ENCODE measurements around the gene DIRAS3. TPM values are rescaled to one million over a fixed set of nuclear protein-coding genes. Genes with fewer than 3 reads are reported as not detected.
"Not testable (repeated sequence)": the region's sequence is repeated elsewhere in the genome, so short reads cannot be mapped to it uniquely, and the experiment has no call there.

DIRAS3 gene
- total and polyA plus RNA-seq, 2 experiments from 2014 or later = 5.0 to 8.7 TPM

GRCh38 chr1:68081775-68082283, 31.4 kb upstream of the DIRAS3 start:
- no peak overlapping the region for H3K27ac ChIP-seq
- TF ChIP-seq CTCF (IDR thresholded peaks at IDR 0.05; ENCODE audit: low read depth, low read length) = no peak
- H3K27me3 ChIP-seq = no peaks in the 10 kb centered on the region
- H3K36me3 ChIP-seq = no peaks in the 10 kb centered on the region
- no peaks in the 10 kb centered on the region for H3K4me1 ChIP-seq (ENCODE audit: low read depth)
- no peaks in the 10 kb centered on the region for H3K9me3 ChIP-seq (ENCODE audit: low read depth)
- DNase-seq (ENCODE audit: low read depth in 1 of 2, low spot score in 1 of 2) = no peak
- no peak overlapping the region for H3K4me3 ChIP-seq

DNA sequence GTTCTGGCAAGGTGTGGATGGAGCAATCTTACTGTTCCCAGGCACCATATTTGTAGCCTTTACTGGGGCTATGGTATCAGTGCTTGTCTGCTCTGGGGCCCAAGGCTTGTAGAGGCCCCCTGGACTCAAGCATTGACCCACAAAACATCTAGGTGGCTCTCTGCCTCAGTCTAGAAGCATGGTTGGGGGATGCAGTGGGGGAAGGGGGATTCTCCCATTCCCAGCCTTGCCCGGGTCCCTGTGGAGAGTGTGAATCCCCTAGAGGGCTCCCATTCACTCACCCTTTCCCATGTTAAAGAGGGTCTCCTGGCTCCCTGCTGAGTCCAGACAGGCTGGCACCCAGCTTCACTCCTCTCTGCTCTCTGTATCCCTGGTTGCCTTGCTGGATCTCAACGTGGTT, 28.2 kb upstream of the DIRAS3 start:
- Histone ChIP-seq H3K4me3 (no peak overlapping the region), H3K36me3 (no peaks in the 10 kb centered on the region), H3K9me3 (ENCODE audit: low read depth) (no peaks in the 10 kb centered on the region), H3K4me1 (ENCODE audit: low read depth) (no peaks in the 10 kb centered on the region), H3K27ac (no peak overlapping the region), H3K27me3 (no peaks in the 10 kb centered on the region)
- no peak for TF ChIP-seq CTCF (IDR thresholded peaks at IDR 0.05; ENCODE audit: low read depth, low read length)
- no peak for DNase-seq (ENCODE audit: low read depth in 1 of 2, low spot score in 1 of 2)

DNA sequence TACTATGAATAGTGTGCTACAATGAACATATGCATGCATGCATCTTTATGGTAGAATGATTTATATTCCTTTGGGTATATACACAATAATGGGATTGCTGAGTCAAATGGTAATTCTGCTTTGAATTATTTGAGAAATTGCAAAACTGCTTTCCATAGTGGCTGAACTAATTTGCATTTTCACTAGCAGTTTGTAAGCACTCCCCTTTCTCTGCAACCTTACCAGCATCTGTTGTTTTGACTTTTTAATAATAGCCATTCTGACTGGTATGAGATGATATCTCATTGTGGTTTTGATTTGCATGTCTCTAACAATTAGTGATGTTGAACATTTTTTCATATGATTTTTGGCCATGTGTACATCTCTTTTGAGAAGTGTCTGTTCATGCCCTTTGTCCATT, 24.0 kb upstream of the DIRAS3 start:
- DNase-seq (ENCODE audit: low read depth in 1 of 2, low spot score in 1 of 2) = no peak
- no peak for TF ChIP-seq CTCF (IDR thresholded peaks at IDR 0.05; ENCODE audit: low read depth, low read length)
- H3K4me1 ChIP-seq (ENCODE audit: low read depth) = no peaks in the 10 kb centered on the region
- no peaks in the 10 kb centered on the region for H3K36me3 ChIP-seq
- H3K9me3 ChIP-seq (ENCODE audit: low read depth) = no peaks in the 10 kb centered on the region
- H3K27ac ChIP-seq = no peak overlapping the region
- H3K27me3 ChIP-seq = no peaks in the 10 kb centered on the region
- no peak overlapping the region for H3K4me3 ChIP-seq

DNA sequence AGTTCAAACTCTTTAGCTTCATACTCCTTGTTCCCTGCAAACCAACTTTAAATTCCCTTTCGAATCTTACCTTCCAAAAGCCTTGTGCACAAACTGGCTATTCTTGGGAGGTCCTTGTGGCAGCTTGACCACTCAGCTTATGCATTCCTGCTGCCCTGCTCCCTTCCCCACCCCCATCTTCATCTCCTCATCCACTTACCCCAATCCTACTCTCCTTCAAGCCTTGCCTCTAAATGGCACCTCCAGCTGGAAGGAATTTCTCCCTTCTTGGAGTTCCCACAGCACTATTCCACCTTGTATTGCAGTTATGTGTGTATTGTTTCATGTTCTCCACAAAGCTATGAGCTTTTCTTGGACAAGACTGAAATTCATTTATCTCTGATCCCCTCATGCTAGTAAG, 15.3 kb upstream of the DIRAS3 start:
- Histone ChIP-seq H3K36me3 (no peaks in the 10 kb centered on the region), H3K27ac (no peak overlapping the region), H3K27me3 (no peaks in the 10 kb centered on the region), H3K4me3 (no peak overlapping the region), H3K4me1 (ENCODE audit: low read depth) (no peaks in the 10 kb centered on the region), H3K9me3 (ENCODE audit: low read depth) (no peaks in the 10 kb centered on the region)
- no peak for TF ChIP-seq CTCF (IDR thresholded peaks at IDR 0.05; ENCODE audit: low read depth, low read length)
- DNase-seq (ENCODE audit: low read depth in 1 of 2, low spot score in 1 of 2) = peak in 1 of 2 donors; percentile 23

DNA sequence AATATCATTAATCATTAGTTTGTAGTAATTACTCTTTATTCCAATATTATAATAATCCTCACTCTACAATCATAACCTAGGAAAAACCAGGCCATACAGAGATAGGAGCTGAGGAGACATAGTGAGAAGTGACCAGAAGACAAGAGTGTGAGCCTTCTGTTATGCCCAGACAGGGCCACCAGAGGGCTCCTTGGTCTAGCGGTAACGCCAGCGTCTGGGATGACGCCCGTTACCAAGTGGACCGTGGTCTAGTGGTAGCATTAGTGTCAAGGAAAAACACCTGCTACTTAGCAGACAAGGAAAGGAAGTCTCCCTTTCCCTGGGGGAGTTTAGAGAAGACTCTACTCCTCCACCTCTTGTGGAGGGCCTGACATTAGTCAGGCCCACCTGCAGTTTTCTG, 7.6 kb upstream of the DIRAS3 start:
- not testable (repeated sequence) for DNase-seq (ENCODE audit: low read depth in 1 of 2, low spot score in 1 of 2)

GRCh38 chr1:68057564-68057963, 7.1 kb upstream of the DIRAS3 start:
- H3K9me3 ChIP-seq (ENCODE audit: low read depth) = no peaks in the 10 kb centered on the region
- no peaks in the 10 kb centered on the region for H3K36me3 ChIP-seq
- peaks cover 5% of the 10 kb centered on the region for H3K27me3 ChIP-seq
- no peak overlapping the region for H3K27ac ChIP-seq
- no peak for TF ChIP-seq CTCF (IDR thresholded peaks at IDR 0.05; ENCODE audit: low read depth, low read length)
- no peak for DNase-seq (ENCODE audit: low read depth in 1 of 2, low spot score in 1 of 2)
- H3K4me3 ChIP-seq = no peak overlapping the region
- no peaks in the 10 kb centered on the region for H3K4me1 ChIP-seq (ENCODE audit: low read depth)

More for the DNA sequence above, 7.6 kb upstream of the DIRAS3 start:
- not testable (repeated sequence) for H3K36me3 ChIP-seq; H3K27me3 ChIP-seq; H3K9me3 ChIP-seq (ENCODE audit: low read depth); H3K4me3 ChIP-seq; H3K27ac ChIP-seq; H3K4me1 ChIP-seq (ENCODE audit: low read depth)

Measured in cardiac muscle cell (in vitro differentiated cells and primary cell).